HCT116 (cell line): ENCODE results near the gene MCFD2. TPM values are rescaled to one million over a fixed set of nuclear protein-coding genes. Genes with fewer than 3 reads are reported as not detected.

Source experiments
- ATAC-seq: fragments of 200-7000 bp; cut with Tn5 transposase; 2 replicates; pipeline ENCODE4 v1.9.1; 2020; ENCODE audit warnings: mild to moderate bottlenecking, moderate library complexity
- BruUV-seq: library from RNA; stranded (reverse); fragments of 400-500 nt; replicated peaks from 2 replicates; lab custom pipeline; 2021; lab: Mats Ljungman, UMichigan
- CTCF ChIA-PET: fragments of 300-600 bp; sonication (Branson Sonifier 250); formaldehyde crosslinking; loops from one replicate; lab custom pipeline; 2021; ENCODE audit warnings: antibody characterized with exemption; lab: Charles Lee
- POLR2A ChIA-PET: fragments of 300-600, 350-600 bp; sonication (Branson Sonifier 250); formaldehyde crosslinking; loops from one replicate; lab custom pipeline; 2021; ENCODE audit warnings: antibody characterized with exemption; lab: Charles Lee
- RAD21 ChIA-PET, 2 experiments: fragments of 300-600 bp; sonication (Branson Sonifier 250); formaldehyde crosslinking; loops; one replicate each; lab custom pipeline; 2023; ENCODE audit warnings: low total read pairs in 2 of 2; ENCODE audit not compliant: uncharacterized antibody in 2 of 2, unreplicated experiment in 2 of 2, low non-redundant PET in 1 of 2; lab: Charles Lee
- DNase-seq: peaks from one replicate; pipeline ENCODE4 v3.0.0-alpha.2; 2010; ENCODE audit warnings: low read depth, low spot score
- H2AFZ ChIP-seq: fragments of 200-600 bp; shearing (Covaris generic), sonication (generic); 2 replicates; pipeline ENCODE4 v1.6.1; 2017; ENCODE audit warnings: low read depth, mixed run types, mixed read lengths, antibody characterized with exemption, low read length; ENCODE audit not compliant: poor library complexity, severe bottlenecking
- H3K27ac ChIP-seq: 2 replicates; pipeline ENCODE4 v1.5.1; 2012; ENCODE audit warnings: low read depth, low read length
- H3K27me3 ChIP-seq: fragments of 200-600 bp; sonication (generic); 2 replicates; pipeline ENCODE4 v1.6.1; 2016; ENCODE audit warnings: mixed run types, low read length, mixed read lengths; ENCODE audit not compliant: insufficient read depth
- H3K36me3 ChIP-seq, 2 experiments: fragments of 200-500 bp in 1 of 2; fragments of 200-600 bp in 1 of 2; sonication (Bioruptor generic) in 1 of 2; sonication (generic) in 1 of 2; 2 replicates each; pipeline versions ENCODE4 v1.5.1 to v1.6.1; 2014 to 2016; ENCODE audit warnings: low read length in 2 of 2, inconsistent platforms in 1 of 2, mixed read lengths in 1 of 2, mixed run types in 1 of 2; ENCODE audit not compliant: insufficient read depth in 2 of 2, control insufficient read depth in 1 of 2
- H3K4me1 ChIP-seq, 2 experiments: fragments of 200-600 bp in 1 of 2; sonication (generic) in 1 of 2; 2 replicates each; pipeline versions ENCODE4 v1.5.1 to v1.6.1; 2012 to 2017; ENCODE audit warnings: low read length in 2 of 2, inconsistent platforms in 1 of 2, mild to moderate bottlenecking in 1 of 2, mixed read lengths in 1 of 2, mixed run types in 1 of 2, moderate library complexity in 1 of 2; ENCODE audit not compliant: insufficient read depth in 2 of 2, control insufficient read depth in 1 of 2
- H3K4me2 ChIP-seq: fragments of 200-600 bp; sonication (generic); 2 replicates; pipeline ENCODE4 v1.6.1; 2017; ENCODE audit warnings: mixed run types, low read length, mixed read lengths
- H3K4me3 ChIP-seq, 2 experiments: fragments of 200-600 bp in 1 of 2; sonication (generic) in 1 of 2; replicated peaks in 1 of 2; 2 replicates each; pipeline ENCODE4 v1.5.1; 2011 to 2016; ENCODE audit warnings: low read length in 2 of 2, control low read depth in 1 of 2, low read depth in 1 of 2, mild to moderate bottlenecking in 1 of 2, mixed read lengths in 1 of 2, mixed run types in 1 of 2
- H3K79me2 ChIP-seq: fragments of 200-600 bp; sonication (generic); 2 replicates; pipeline ENCODE4 v1.6.1; 2017; ENCODE audit warnings: mild to moderate bottlenecking, mixed run types, low read length, moderate library complexity, mixed read lengths; ENCODE audit not compliant: insufficient read depth
- H3K9ac ChIP-seq: fragments of 200-600 bp; sonication (generic); 2 replicates; pipeline ENCODE4 v1.6.1; 2016; ENCODE audit warnings: low read length, mixed read lengths
- H3K9me2 ChIP-seq: fragments of 200-600 bp; sonication (generic), shearing (Covaris generic); 2 replicates; pipeline ENCODE4 v1.6.1; 2017; ENCODE audit warnings: mixed run types, mild to moderate bottlenecking, moderate library complexity; ENCODE audit not compliant: insufficient read depth
- H3K9me3 ChIP-seq, 2 experiments: fragments of 200-500 bp in 1 of 2; fragments of 200-600 bp in 1 of 2; sonication (Bioruptor generic) in 1 of 2; sonication (generic) in 1 of 2; 2 replicates each; pipeline ENCODE4 v1.6.1; 2014 to 2017; ENCODE audit warnings: low read length in 2 of 2, mixed read lengths in 2 of 2, inconsistent platforms in 1 of 2, low read depth in 1 of 2, mild to moderate bottlenecking in 1 of 2, mixed run types in 1 of 2, moderate library complexity in 1 of 2; ENCODE audit not compliant: control insufficient read depth in 1 of 2, insufficient read depth in 1 of 2
- H4K20me1 ChIP-seq: fragments of 200-600 bp; sonication (generic), shearing (Covaris generic); 2 replicates; pipeline ENCODE4 v1.6.1; 2017; ENCODE audit warnings: mixed run types, mild to moderate bottlenecking, moderate library complexity; ENCODE audit not compliant: insufficient read depth
- CBX3 ChIP-seq: IDR thresholded peaks from 2 replicates; pipeline ENCODE4 v1.6.1; 2012; ENCODE audit warnings: low read depth
- CEBPB ChIP-seq: IDR thresholded peaks from 2 replicates; pipeline ENCODE4 v1.6.1; 2012; ENCODE audit warnings: low read depth
- EGR1 ChIP-seq: IDR thresholded peaks from 2 replicates; pipeline ENCODE4 v1.6.1; 2012; ENCODE audit warnings: low read depth
- ELF1 ChIP-seq: IDR thresholded peaks from 2 replicates; pipeline ENCODE4 v1.6.1; 2012; ENCODE audit warnings: low read depth, borderline replicate concordance
- EZH2phosphoT487 ChIP-seq: fragments of 200-600 bp; IDR thresholded peaks from 2 replicates; pipeline ENCODE4 v1.6.1; 2018; ENCODE audit warnings: antibody characterized with exemption, borderline replicate concordance
- FOSL1 ChIP-seq: IDR thresholded peaks from 2 replicates; pipeline ENCODE4 v1.6.1; 2012; ENCODE audit warnings: low read depth
- RAD21 ChIP-seq: IDR thresholded peaks from 2 replicates; pipeline ENCODE4 v1.6.1; 2012; ENCODE audit warnings: low read depth, mild to moderate bottlenecking
- YY1 ChIP-seq: IDR thresholded peaks from 2 replicates; pipeline ENCODE4 v1.6.1; 2011; ENCODE audit warnings: low read length, low read depth, moderate library complexity, mild to moderate bottlenecking; ENCODE audit not compliant: insufficient replicate concordance; ENCODE audit errors: extremely low read depth
- ZFX ChIP-seq: fragments of 450-650 bp; IDR thresholded peaks from 2 replicates; pipeline ENCODE4 v1.6.1; 2017
- ZNF274 ChIP-seq: fragments of 200-500 bp; sonication (Bioruptor generic); IDR thresholded peaks from 2 replicates; pipeline ENCODE4 v1.6.1; 2014; ENCODE audit warnings: mild to moderate bottlenecking, low read depth, low read length, inconsistent platforms
- intact Hi-C: fragments of 100-400 bp; cut with micrococcal nuclease; formaldehyde crosslinking; loops from 2 replicates; pipeline ENCODE4 v1.10.0; 2022
- total RNA-seq: library from RNA; stranded (reverse); gene quantifications from one replicate; pipeline ENCODE4 v1.2.1, GENCODE V29; 2021; ENCODE audit not compliant: unreplicated experiment

Gene MCFD2
- total RNA-seq, 1 experiment from 2014 or later: 73.9 TPM

DNA sequence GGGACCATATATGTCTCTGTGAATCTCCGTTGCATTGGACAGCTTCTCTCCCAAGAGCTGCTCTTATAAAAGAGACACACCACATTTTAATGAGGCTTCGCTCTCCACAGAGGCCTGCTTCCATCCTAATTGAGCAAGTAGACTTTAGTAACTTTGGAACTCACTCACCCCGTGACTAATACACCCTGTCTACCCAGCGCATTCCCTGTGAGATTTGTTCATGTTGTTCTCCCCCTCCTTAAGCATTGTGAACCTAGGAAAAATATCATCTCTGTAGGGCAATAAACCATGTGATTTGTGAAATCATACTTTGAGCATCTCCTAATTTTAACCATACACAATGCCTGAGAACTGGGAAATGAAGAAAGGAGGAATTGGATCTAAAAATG lies 56.9 kb downstream of the MCFD2 start:
- ATAC-seq: no peak
- Histone ChIP-seq H3K27me3 (no peaks in the 10 kb centered on the region), H3K27ac (no peak overlapping the region), H3K4me2 (peak overlapping the region; percentile 10; the same call in 1 of the 2 replicates), H3K79me2 (no peaks in the 10 kb centered on the region), H3K36me3 (no peaks in the 10 kb centered on the region), H3K4me3 (no peak overlapping the region), H3K4me1 (peaks cover 29 to 51% of the 10 kb centered on the region in 2 experiments), H3K9me3 (no peaks in the 10 kb centered on the region), H2AFZ (no peak overlapping the region), H4K20me1 (no peaks in the 10 kb centered on the region), H3K9ac (no peak overlapping the region), H3K9me2 (no peaks in the 10 kb centered on the region; the same call in 1 of the 2 replicates)
- ChIA-PET RAD21 (no interaction called here), CTCF (no interaction called here), POLR2A (no interaction called here)
- DNase-seq: no peak
- TF ChIP-seq CBX3 (no peak), EGR1 (no peak), RAD21 (no peak), ELF1 (no peak), YY1 (no peak), FOSL1 (no peak), ZNF274 (no peak), ZFX (no peak), CEBPB (no peak), EZH2phosphoT487 (no peak)
- no TSS peak for BruUV-seq
- intact Hi-C loops: no loop called here
